ENCODE measurements around the gene RPTOR. TPM values are rescaled to one million over a fixed set of nuclear protein-coding genes. Genes with fewer than 3 reads are reported as not detected.

Gene RPTOR
- total RNA-seq, 4 donors from 2014 or later, result 19.0 to 48.3 (median 27.3) TPM

- H3K27ac ChIP-seq, result peak overlapping the region in 1 of 2 donors; percentile 47
- TF ChIP-seq CTCF (IDR thresholded peaks at IDR 0.05), result no peak
- no peak for TF ChIP-seq POLR2A (IDR thresholded peaks at IDR 0.05)
- no peaks in the 10 kb centered on the region for H3K27me3 ChIP-seq
- intact Hi-C loops (cut with DNase I; ENCODE audit: low total_unique reads), result no loop called here
- no peaks in the 10 kb centered on the region for H3K9me3 ChIP-seq
- peak; percentile 62 to 70 for DNase-seq
- H3K4me1 ChIP-seq, result no peaks in the 10 kb centered on the region
- no peaks in the 10 kb centered on the region for H3K36me3 ChIP-seq
- H3K4me3 ChIP-seq, result no peak overlapping the region
Measured at GRCh38 chr17:80822700-80823410, 278.2 kb downstream of the RPTOR start.

DNA sequence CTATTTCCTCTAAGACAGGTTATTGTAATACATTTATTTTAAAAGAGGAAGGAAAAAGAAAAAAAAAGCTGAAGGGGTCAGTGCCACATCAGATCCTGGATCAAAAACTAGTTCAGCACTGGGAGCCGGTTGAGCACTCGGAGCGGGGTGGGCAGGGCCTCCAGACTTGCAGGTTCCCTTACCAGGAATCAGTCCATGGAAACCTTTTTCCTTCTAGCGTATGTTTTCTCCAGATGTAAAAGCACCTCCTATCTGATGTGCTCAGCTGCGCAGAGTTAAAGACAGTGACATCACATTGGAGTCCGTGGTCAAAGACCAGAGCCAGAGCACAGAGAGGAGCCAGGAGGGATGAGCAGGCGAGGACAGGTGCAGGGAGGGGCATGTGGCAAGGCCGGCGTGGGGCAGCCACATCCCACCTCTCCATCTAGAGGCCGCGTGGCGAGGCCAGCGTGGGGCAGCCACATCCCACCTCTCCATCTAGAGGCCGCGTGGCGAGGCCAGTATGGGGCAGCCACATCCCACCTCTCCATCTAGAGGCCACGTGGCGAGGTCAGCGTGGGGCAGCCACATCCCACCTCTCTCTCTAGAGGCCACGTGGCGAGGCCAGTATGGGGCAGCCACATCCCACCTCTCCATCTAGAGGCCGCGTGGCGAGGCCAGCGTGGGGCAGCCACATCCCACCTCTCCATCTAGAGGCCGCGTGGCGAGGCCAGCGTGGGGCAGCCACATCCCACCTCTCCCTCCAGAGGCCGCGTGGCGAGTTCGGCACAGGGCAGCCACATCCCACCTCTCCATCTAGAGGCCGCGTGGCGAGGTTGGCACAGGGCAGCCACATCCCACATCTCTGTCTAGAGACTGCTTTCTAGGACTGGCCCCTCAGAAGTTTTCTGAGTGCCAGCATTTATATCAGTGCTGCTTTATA is 280.2 kb downstream of the RPTOR start:
- H3K4me1 ChIP-seq, result no peaks in the 10 kb centered on the region
- no peaks in the 10 kb centered on the region for H3K36me3 ChIP-seq
- no peak overlapping the region for H3K27ac ChIP-seq
- no peaks in the 10 kb centered on the region for H3K9me3 ChIP-seq
- no peaks in the 10 kb centered on the region for H3K27me3 ChIP-seq
- DNase-seq, result no peak
- intact Hi-C loops (cut with DNase I; ENCODE audit: low total_unique reads), result no loop called here
- no peak overlapping the region for H3K4me3 ChIP-seq
- TF ChIP-seq CTCF (IDR thresholded peaks at IDR 0.05), result no peak
- no peak for TF ChIP-seq POLR2A (IDR thresholded peaks at IDR 0.05)

DNA sequence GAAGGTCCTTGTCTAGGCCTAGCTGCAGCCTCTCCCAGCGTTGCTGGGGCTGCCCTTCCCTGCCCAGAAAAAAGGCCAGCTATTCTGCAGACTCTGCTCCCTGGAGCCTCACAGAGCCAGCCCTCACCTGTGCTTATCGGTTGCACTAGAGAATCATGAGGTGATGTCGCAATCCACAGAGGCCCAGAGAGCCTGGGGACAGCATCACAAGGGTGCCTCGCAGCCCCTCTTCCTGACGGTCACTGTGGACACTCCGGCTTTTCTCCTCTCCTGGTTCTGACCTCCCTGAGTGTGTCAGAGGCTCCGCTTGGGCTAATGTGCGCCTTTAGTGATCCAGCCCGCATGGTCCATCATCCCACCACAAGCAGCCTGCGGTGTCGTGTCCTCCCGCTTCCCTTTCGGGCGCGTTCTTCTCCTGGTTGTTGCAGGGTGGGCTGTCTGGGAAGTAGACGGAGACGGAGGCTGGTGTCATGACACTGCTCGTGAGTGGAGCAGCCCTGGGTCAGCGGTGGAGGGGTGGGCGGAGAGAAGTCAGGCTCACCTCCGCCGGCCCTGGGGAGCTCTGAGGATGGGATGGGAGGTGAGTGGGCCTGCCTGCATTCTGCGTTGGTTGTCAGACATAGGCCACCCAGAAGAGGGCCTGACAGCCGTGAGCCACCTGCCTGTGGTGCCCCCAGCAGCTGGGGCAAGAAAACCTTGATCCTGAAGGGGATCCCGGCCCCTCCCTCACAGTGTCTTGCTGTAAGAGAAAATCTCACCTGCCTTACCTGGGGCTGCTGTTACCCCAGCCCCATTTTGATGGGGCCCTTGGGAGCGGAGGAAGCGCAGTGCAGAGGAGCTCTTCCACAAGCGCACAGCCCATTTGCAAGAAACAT is 281.1 kb downstream of the RPTOR start:
- no peaks in the 10 kb centered on the region for H3K27me3 ChIP-seq
- DNase-seq, result no peak

GRCh38 chr17:80826346-80826954 is 281.8 kb downstream of the RPTOR start:
- H3K27ac ChIP-seq, result peak overlapping the region in 1 of 2 donors; percentile 51
- intact Hi-C loops (cut with DNase I; ENCODE audit: low total_unique reads), result no loop called here
- no peaks in the 10 kb centered on the region for H3K9me3 ChIP-seq
- H3K4me3 ChIP-seq, result no peak overlapping the region
- H3K36me3 ChIP-seq, result no peaks in the 10 kb centered on the region
- DNase-seq, result no peak
- no peaks in the 10 kb centered on the region for H3K27me3 ChIP-seq
- TF ChIP-seq CTCF (IDR thresholded peaks at IDR 0.05) (no peak), POLR2A (IDR thresholded peaks at IDR 0.05) (no peak)
- H3K4me1 ChIP-seq, result no peaks in the 10 kb centered on the region

More for the DNA sequence above, 281.1 kb downstream of the RPTOR start:
- intact Hi-C loops (cut with DNase I; ENCODE audit: low total_unique reads), result no loop called here
- TF ChIP-seq CTCF (IDR thresholded peaks at IDR 0.05), result no peak
- TF ChIP-seq POLR2A (IDR thresholded peaks at IDR 0.05), result no peak
- no peaks in the 10 kb centered on the region for H3K4me1 ChIP-seq
- no peak overlapping the region for H3K4me3 ChIP-seq
- no peaks in the 10 kb centered on the region for H3K36me3 ChIP-seq
- no peaks in the 10 kb centered on the region for H3K9me3 ChIP-seq
- no peak overlapping the region for H3K27ac ChIP-seq
